Activated CD8-positive, alpha-beta T cell treated with anti-CD3 and anti-CD28 coated beads, Interleukin-2, amount 10 ng/mL, durations not matched to agents 7 days and 5 days (primary cell): Measurements from ENCODE around the gene FCRLA. TPM values are rescaled to one million over a fixed set of nuclear protein-coding genes. Genes with fewer than 3 reads are reported as not detected.

Source experiments
- ATAC-seq: fragments of 150-1000 bp; cut with Tn5 transposase; one replicate; pipeline ENCODE4 v1.10.0; 2021; ENCODE audit warnings: moderate library complexity
- CTCF ChIA-PET: fragments of 350-600 bp; sonication (Branson Sonifier 250); formaldehyde crosslinking; loops from one replicate; lab custom pipeline; 2021; ENCODE audit warnings: antibody characterized with exemption; lab: Charles Lee
- POLR2A ChIA-PET: fragments of 350-600 bp; sonication (Branson Sonifier 250); formaldehyde crosslinking; loops from one replicate; lab custom pipeline; 2021; ENCODE audit warnings: antibody characterized with exemption; lab: Charles Lee
- DNase-seq: peaks from one replicate; pipeline ENCODE4 v3.0.0-alpha.2; 2020
- H3K27ac Mint-ChIP-seq: one replicate; pipeline ENCODE4 v1.8.0; 2021; ENCODE audit warnings: mild to moderate bottlenecking, mixed read lengths
- H3K27me3 Mint-ChIP-seq: one replicate; pipeline ENCODE4 v1.8.0; 2021; ENCODE audit warnings: low read depth, mixed read lengths
- H3K36me3 Mint-ChIP-seq: one replicate; pipeline ENCODE4 v1.8.0; 2021; ENCODE audit warnings: low read depth, mixed read lengths
- H3K4me1 Mint-ChIP-seq: one replicate; pipeline ENCODE4 v1.8.0; 2021; ENCODE audit warnings: low read depth, mixed read lengths
- H3K4me3 Mint-ChIP-seq: one replicate; pipeline ENCODE4 v1.8.0; 2021; ENCODE audit warnings: mild to moderate bottlenecking, mixed read lengths
- H3K9me3 Mint-ChIP-seq: one replicate; pipeline ENCODE4 v1.8.0; 2022; ENCODE audit warnings: mixed read lengths; ENCODE audit not compliant: insufficient read depth
- total RNA-seq, 2 experiments: library from RNA; stranded (reverse); gene quantifications; one replicate each; pipeline ENCODE4 v1.2.3, GENCODE V29; 2021

FCRLA gene
- total RNA-seq, 2 experiments from 2014 or later, result not detected

- Mint-ChIP-seq H3K4me1 (peaks cover 43% of the 10 kb centered on the region), H3K27ac (no peak overlapping the region), H3K9me3 (no peaks in the 10 kb centered on the region), H3K36me3 (no peaks in the 10 kb centered on the region), H3K27me3 (peaks cover 4% of the 10 kb centered on the region), H3K4me3 (no peak overlapping the region)
- ChIA-PET POLR2A (interaction anchor here (0.9 to 4.8 kb wide), 2 partner anchors 11 to 12 kb away, joined by 4 to 21 read pairs; partner anchors contain the start of gene DUSP12), CTCF (interaction anchor here (0.9 to 9.4 kb wide), 16 partner anchors 10 to 512 kb away, joined by 3 to 103 read pairs (median 4); partner anchors contain the start of genes DUSP12, FCGR2A, HSPA6 and TOMM40L)
- DNase-seq (no peak), ATAC-seq (no peak)
Measured at GRCh38 chr1:161737625-161738024, 30.6 kb downstream of the FCRLA start.

GRCh38 chr1:161738627-161739287 is 31.7 kb downstream of the FCRLA start:
- CTCF ChIA-PET, result interaction anchor here (0.8 to 9.4 kb wide), 26 partner anchors 11 to 513 kb away, joined by 3 to 103 read pairs (median 4); partner anchors contain the start of genes DUSP12, FCGR2A, HSPA6 and TOMM40L
- H3K36me3 Mint-ChIP-seq, result no peaks in the 10 kb centered on the region
- H3K27ac Mint-ChIP-seq, result peak overlapping the region; percentile 88

GRCh38 chr1:161739865-161740566 is 33.0 kb downstream of the FCRLA start:
- ATAC-seq (no peak), DNase-seq (no peak)
- Mint-ChIP-seq H3K27me3 (peaks cover 3% of the 10 kb centered on the region), H3K36me3 (no peaks in the 10 kb centered on the region), H3K4me1 (peaks cover 62% of the 10 kb centered on the region), H3K9me3 (no peaks in the 10 kb centered on the region), H3K27ac (peak overlapping the region; percentile 88), H3K4me3 (no peak overlapping the region)
- CTCF ChIA-PET, result interaction anchor here (1.0 to 9.4 kb wide), 11 partner anchors 10 to 260 kb away, joined by 3 to 103 read pairs (median 10); partner anchors contain the start of gene DUSP12
- POLR2A ChIA-PET, result interaction anchor here (0.7 to 4.8 kb wide), 3 partner anchors 9 to 13 kb away, joined by 3 to 21 read pairs (median 6); partner anchors contain the start of gene DUSP12

More at GRCh38 chr1:161738627-161739287, 31.7 kb downstream of the FCRLA start:
- DNase-seq (peak; percentile 84), ATAC-seq (peak; percentile 85)
- Mint-ChIP-seq H3K4me1 (peaks cover 52% of the 10 kb centered on the region), H3K27me3 (no peaks in the 10 kb centered on the region), H3K9me3 (no peaks in the 10 kb centered on the region), H3K4me3 (peak overlapping the region; percentile 37)
- POLR2A ChIA-PET, result interaction anchor here (1.0 to 4.8 kb wide), 3 partner anchors 11 to 199 kb away, joined by 5 to 21 read pairs (median 6); partner anchors contain the start of gene DUSP12

- ChIA-PET CTCF (interaction anchor here (1.0 to 9.4 kb wide), 19 partner anchors 8 to 514 kb away, joined by 3 to 103 read pairs (median 6); partner anchors contain the start of genes DUSP12 and HSPA6), POLR2A (interaction anchor here (0.7 to 1.0 kb wide), 2 partner anchors 14 kb away, joined by 3 to 4 read pairs; no protein-coding TSS in a partner anchor)
- ATAC-seq (no peak), DNase-seq (no peak)
- no peak overlapping the region for H3K4me3 Mint-ChIP-seq
- peaks cover 67% of the 10 kb centered on the region for H3K4me1 Mint-ChIP-seq
- no peaks in the 10 kb centered on the region for H3K36me3 Mint-ChIP-seq
- H3K9me3 Mint-ChIP-seq, result no peaks in the 10 kb centered on the region
- no peak overlapping the region for H3K27ac Mint-ChIP-seq
- peaks cover 6% of the 10 kb centered on the region for H3K27me3 Mint-ChIP-seq
Measured at GRCh38 chr1:161740921-161741320, 33.9 kb downstream of the FCRLA start.

GRCh38 chr1:161743231-161743630 is 36.2 kb downstream of the FCRLA start:
- H3K27ac Mint-ChIP-seq, result no peak overlapping the region
- peaks cover 6% of the 10 kb centered on the region for H3K27me3 Mint-ChIP-seq
- ATAC-seq (no peak), DNase-seq (no peak)
- ChIA-PET POLR2A (interaction anchor here (1.0 kb wide), 1 partner anchor 16 kb away, joined by 3 read pairs; no protein-coding TSS in a partner anchor), CTCF (interaction anchor here (3.6 to 9.4 kb wide), 3 partner anchors 15 to 259 kb away, joined by 19 to 103 read pairs (median 89); no protein-coding TSS in a partner anchor)
- no peak overlapping the region for H3K4me3 Mint-ChIP-seq
- no peaks in the 10 kb centered on the region for H3K36me3 Mint-ChIP-seq
- peaks cover 66% of the 10 kb centered on the region for H3K4me1 Mint-ChIP-seq
- H3K9me3 Mint-ChIP-seq, result no peaks in the 10 kb centered on the region

GRCh38 chr1:161747801-161748200 is 40.8 kb downstream of the FCRLA start:
- DNase-seq (no peak), ATAC-seq (no peak)
- H3K27me3 Mint-ChIP-seq, result peaks cover 6% of the 10 kb centered on the region
- POLR2A ChIA-PET, result interaction anchor here (0.6 to 1.2 kb wide), 3 partner anchors 11 to 71 kb away, joined by 3 read pairs; partner anchors contain the start of gene ATF6
- CTCF ChIA-PET, result interaction anchor here (0.7 to 1.6 kb wide), 2 partner anchors 100 to 262 kb away, joined by 3 to 4 read pairs; no protein-coding TSS in a partner anchor
- H3K4me1 Mint-ChIP-seq, result peaks cover 57% of the 10 kb centered on the region
- no peak overlapping the region for H3K27ac Mint-ChIP-seq
- peaks cover 17% of the 10 kb centered on the region for H3K36me3 Mint-ChIP-seq
- no peaks in the 10 kb centered on the region for H3K9me3 Mint-ChIP-seq
- no peak overlapping the region for H3K4me3 Mint-ChIP-seq

GRCh38 chr1:161749509-161750407 is 42.7 kb downstream of the FCRLA start, which contains the start of gene DUSP12:
Gene DUSP12 (plus strand): TSS chr1:161749786. CDS start chr1:161749802, 16 bp downstream.
- peak; percentile 97 for ATAC-seq
- Mint-ChIP-seq H3K27ac (peak within 1 kb of the TSS; percentile 96), H3K36me3 (peaks cover 34% of the 10 kb centered on the region), H3K27me3 (peaks cover 5% of the 10 kb centered on the region), H3K9me3 (no peaks in the 10 kb centered on the region), H3K4me3 (peak within 1 kb of the TSS; percentile 95), H3K4me1 (peaks cover 46% of the 10 kb centered on the region)
- ChIA-PET CTCF (interaction anchor here (0.6 to 2.8 kb wide), 14 partner anchors 9 to 287 kb away, joined by 3 to 29 read pairs (median 4); partner anchors contain the start of gene ATF6), POLR2A (interaction anchor here (0.7 to 2.1 kb wide), 12 partner anchors 11 to 258 kb away, joined by 3 to 13 read pairs (median 4); partner anchors contain the start of gene ATF6)
- DNase-seq, result peak; percentile 92

GRCh38 chr1:161763522-161764098 is 56.6 kb downstream of the FCRLA start:
- peak; percentile 68 for DNase-seq

More at GRCh38 chr1:161763522-161764098, 56.6 kb downstream of the FCRLA start:
- Mint-ChIP-seq H3K9me3 (no peaks in the 10 kb centered on the region), H3K36me3 (peaks cover 10% of the 10 kb centered on the region), H3K4me3 (peak overlapping the region; percentile 40), H3K27ac (no peak overlapping the region), H3K4me1 (peaks cover 37% of the 10 kb centered on the region), H3K27me3 (no peaks in the 10 kb centered on the region)
- ChIA-PET POLR2A (no interaction called here), CTCF (interaction anchor here (0.7 to 2.5 kb wide), 10 partner anchors 8 to 276 kb away, joined by 3 to 35 read pairs (median 4); partner anchors contain the start of gene DUSP12)
- peak; percentile 68 for ATAC-seq
